NCI-H1694 (cell line): Measurements from ENCODE around the gene TSR3.

Source experiments
- DNase-seq: peaks from one replicate; lab custom pipeline; 2025; lab: John Stamatoyannopoulos, UW

The TSR3 gene

GRCh38 chr16:1351215-1351581 is 480 bp downstream of the TSR3 start:
- no peak for DNase-seq

- no peak for DNase-seq
These were observed 987 bp downstream of the TSR3 start for GRCh38 chr16:1350691-1351090.

- DNase-seq: no peak
These were observed 1.7 kb downstream of the TSR3 start for GRCh38 chr16:1349951-1350350.

- no peak for DNase-seq
These were observed 2.3 kb downstream of the TSR3 start for GRCh38 chr16:1349351-1349750.

- DNase-seq: no peak
These were observed 2.8 kb downstream of the TSR3 start for GRCh38 chr16:1348926-1349325.

GRCh38 chr16:1348441-1348840 is 3.2 kb downstream of the TSR3 start:
- DNase-seq: no peak

GRCh38 chr16:1347962-1348361 is 3.7 kb downstream of the TSR3 start:
- DNase-seq: no peak

- no peak for DNase-seq
These were observed 4.3 kb downstream of the TSR3 start for GRCh38 chr16:1347286-1347855.

- DNase-seq: no peak
These were observed 5.0 kb downstream of the TSR3 start for GRCh38 chr16:1346422-1347285.

- DNase-seq: no peak
These were observed 5.8 kb downstream of the TSR3 start for GRCh38 chr16:1345651-1346421.

GRCh38 chr16:1345087-1345486 is 6.6 kb downstream of the TSR3 start:
- no peak for DNase-seq

GRCh38 chr16:1344499-1344898 is 7.2 kb downstream of the TSR3 start:
- DNase-seq: no peak

GRCh38 chr16:1343428-1344242 is 8.0 kb downstream of the TSR3 start:
- DNase-seq: no peak

- peak; percentile 96 for DNase-seq
These were observed 8.9 kb downstream of the TSR3 start for GRCh38 chr16:1342526-1343427.

GRCh38 chr16:1341495-1342420 is 9.9 kb downstream of the TSR3 start:
- DNase-seq: no peak

GRCh38 chr16:1340730-1341494 is 10.8 kb downstream of the TSR3 start:
- no peak for DNase-seq

- DNase-seq: no peak
These were observed 12.6 kb downstream of the TSR3 start for GRCh38 chr16:1338855-1339675.

GRCh38 chr16:1338119-1338730 is 13.5 kb downstream of the TSR3 start:
- no peak for DNase-seq
